OCI-LY3 (cell line): ENCODE data around the gene MMS22L.

Experiments used
- CTCF ChIP-seq: fragments of 200-600, 300-600 bp; sonication (generic); IDR thresholded peaks from 2 replicates; pipeline ENCODE4 v1.5.1; 2014; ENCODE audit warnings: antibody characterized with exemption, low read length, low read depth
- EZH2phosphoT487 ChIP-seq: fragments of 200-600 bp; shearing (Covaris generic); IDR thresholded peaks from 2 replicates; pipeline ENCODE4 v1.6.1; 2018; ENCODE audit warnings: antibody characterized with exemption, mixed run types, low read depth

GRCh38 chr6:97160280-97160679, 122.7 kb downstream of the MMS22L start:
- TF ChIP-seq CTCF (no peak), EZH2phosphoT487 (no peak)
